ENCODE measurements around the gene TTC39C. TPM values are rescaled to one million over a fixed set of nuclear protein-coding genes. Genes with fewer than 3 reads are reported as not detected.

TTC39C gene
- total and polyA plus RNA-seq, 2 of the 8 experiments (the other 6 are each of a cell fraction or from before 2014, with no cell fraction given): 8.1 to 79.1 TPM

GRCh38 chr18:23967321-23968089 is 47.0 kb upstream of the TTC39C start:
- no peaks in the 10 kb centered on the region for H3K27me3 ChIP-seq (replicated peaks in 1 of 4; ENCODE audit: control insufficient read depth in 3 of 4, extremely low read depth in 1 of 4, insufficient read depth in 3 of 4, low read length in 3 of 4)
- H4K20me1 ChIP-seq (replicated peaks in 1 of 2; ENCODE audit: control insufficient read depth in 1 of 2, insufficient read depth in 2 of 2, low read length in 2 of 2): no peaks in the 10 kb centered on the region
- no peak overlapping the region for H2AFZ ChIP-seq (ENCODE audit: low read length)
- no peaks in the 10 kb centered on the region for H3K79me1 ChIP-seq (ENCODE audit: low read depth, low read length)
- H4K91ac ChIP-seq (replicated peaks; ENCODE audit: insufficient read length, low read length): no peak overlapping the region
- WGBS, 2 experiments (ENCODE audit: extremely low coverage in 1 of 2, insufficient coverage in 1 of 2, insufficient read length in 1 of 2, insufficient replicate concordance in 2 of 2, low coverage in 1 of 2, low lambda C conversion rate in 2 of 2, missing lambda C conversion rate in 1 of 2): 88% methylated on average over 9 of the region's 9 CpGs; no CpG with 5 or more reads in 1 of the 2 experiments
- 0 out of 7 replicates have a peak, but pooled peaks cover 0 to 2% (median 0%) of the 10 kb centered on the region in 4 experiments for H3K4me1 ChIP-seq (replicated peaks in 1 of 4; ENCODE audit: control insufficient read depth in 3 of 4, insufficient read depth in 4 of 4, low read length in 3 of 4)
- ChIA-PET POLR2A (ENCODE audit: partially characterized antibody) (interaction anchor here (1.5 kb wide), 1 partner anchor 15 kb away, joined by 3 read pairs; no protein-coding TSS in a partner anchor), CTCF (ENCODE audit: partially characterized antibody) (interaction anchor here (2.9 kb wide), 1 partner anchor 16 kb away, joined by 11 read pairs; no protein-coding TSS in a partner anchor)
- H3K18ac ChIP-seq (ENCODE audit: extremely low read depth, low read length): no peak overlapping the region
- H3K23me2 ChIP-seq (ENCODE audit: low read depth, low read length): no peaks in the 10 kb centered on the region
- no peak overlapping the region for H3K23ac ChIP-seq (ENCODE audit: insufficient read length)
- H2BK15ac ChIP-seq (ENCODE audit: low read length): no peak overlapping the region
- no peak overlapping the region for H4K8ac ChIP-seq (ENCODE audit: extremely low read depth, insufficient read depth, low read length)
- no peak overlapping the region for H3K14ac ChIP-seq (ENCODE audit: insufficient read length)
- no peaks in the 10 kb centered on the region for H3K36me3 ChIP-seq (ENCODE audit: control insufficient read depth in 2 of 4, insufficient read depth in 4 of 4, low read length in 3 of 4)
- no peak overlapping the region for H2BK5ac ChIP-seq (ENCODE audit: low read depth, low read length)
- H2AK5ac ChIP-seq (ENCODE audit: low read depth, low read length): no peak overlapping the region; the same call in 1 of the 2 replicates
- H3K4me3 ChIP-seq (ENCODE audit: extremely low read depth in 1 of 4, insufficient read depth in 2 of 4, low read depth in 3 of 4, low read length in 4 of 4): no peak overlapping the region
- no peaks in the 10 kb centered on the region for H3K79me2 ChIP-seq (ENCODE audit: control insufficient read depth in 1 of 2, insufficient read depth in 2 of 2, low read length in 2 of 2)
- H3K27ac ChIP-seq (ENCODE audit: low read depth, low read length): no peak overlapping the region
- FAIRE-seq: no peak
- H2BK12ac ChIP-seq (ENCODE audit: low read depth, low read length): peak overlapping the region; percentile 75; the same call in 1 of the 2 replicates
- H3K56ac ChIP-seq (replicated peaks; ENCODE audit: insufficient read length, low read depth, low read length): no peak overlapping the region
- H2BK120ac ChIP-seq (replicated peaks; ENCODE audit: low read depth, low read length): no peak overlapping the region
- no peaks in the 10 kb centered on the region for H3K9me3 ChIP-seq (ENCODE audit: insufficient read depth in 2 of 2, low read depth in 1 of 2, low read length in 1 of 2)
- peak overlapping the region; percentile 56; the same call in 1 of the 2 replicates for H2BK20ac ChIP-seq (ENCODE audit: low read length)
- H4K5ac ChIP-seq (ENCODE audit: insufficient read length, low read depth, low read length): no peak overlapping the region
- H3K4me2 ChIP-seq (ENCODE audit: insufficient read depth in 1 of 2, low read depth in 2 of 2, low read length in 2 of 2): no peak overlapping the region
- no peak for DNase-seq (ENCODE audit: low read depth in 1 of 2, low spot score in 2 of 2)
- no peak overlapping the region for H3K9ac ChIP-seq (replicated peaks in 1 of 4; ENCODE audit: extremely low read depth in 1 of 4, low read depth in 3 of 4, low read length in 3 of 4)
- H3K4ac ChIP-seq (replicated peaks; ENCODE audit: insufficient read length, low read depth, low read length): no peak overlapping the region
- TF ChIP-seq TEAD4 (IDR thresholded peaks at IDR 0.05; ENCODE audit: low read depth, low read length) (no peak), BCL11A (IDR thresholded peaks at IDR 0.05; ENCODE audit: low read depth in 2 of 2, low read length in 2 of 2) (no peak), BRCA1 (IDR thresholded peaks at IDR 0.05; ENCODE audit: low read depth, low read length) (no peak), CREB1 (IDR thresholded peaks at IDR 0.05) (no peak), TAF1 (IDR thresholded peaks at IDR 0.05; ENCODE audit: low read depth, low read length) (no peak), JUN (IDR thresholded peaks at IDR 0.05; ENCODE audit: low read depth, low read length) (no peak), SAP30 (IDR thresholded peaks at IDR 0.05; ENCODE audit: insufficient read depth, insufficient replicate concordance, low read length) (no peak), POU5F1 (IDR thresholded peaks at IDR 0.05; ENCODE audit: low read depth, low read length) (no peak), SRF (IDR thresholded peaks at IDR 0.05; ENCODE audit: low read depth, low read length) (no peak), CBX5 (IDR thresholded peaks at IDR 0.05; ENCODE audit: low read depth, low read length) (no peak), CHD1 (IDR thresholded peaks at IDR 0.05; ENCODE audit: low read depth, low read length) (no peak), YY1 (IDR thresholded peaks at IDR 0.05; ENCODE audit: low read depth, low read length) (no peak), KDM5A (IDR thresholded peaks at IDR 0.05; ENCODE audit: low read length) (no peak)
- TF ChIP-seq, protein P1, sequence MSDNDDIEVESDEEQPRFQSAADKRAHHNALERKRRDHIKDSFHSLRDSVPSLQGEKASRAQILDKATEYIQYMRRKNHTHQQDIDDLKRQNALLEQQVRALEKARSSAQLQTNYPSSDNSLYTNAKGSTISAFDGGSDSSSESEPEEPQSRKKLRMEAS (IDR thresholded peaks at IDR 0.05): no peak

Data from H1 (cell line).